SK-N-MC (cell line): Measurements from ENCODE around the gene PKNOX2.

Experiments used
- DNase-seq: peaks from one replicate; pipeline ENCODE4 v3.0.0-alpha.2; 2011; ENCODE audit warnings: low read depth, low spot score
- H3K27ac ChIP-seq: fragments of 200-600 bp; sonication (generic); 2 replicates; pipeline ENCODE4 v1.5.1; 2016; ENCODE audit warnings: mixed run types
- H3K36me3 ChIP-seq: fragments of 200-600 bp; sonication (generic); 2 replicates; pipeline ENCODE4 v1.6.1; 2017; ENCODE audit warnings: antibody characterized with exemption, low read length, mixed read lengths; ENCODE audit not compliant: insufficient read depth
- H3K4me3 ChIP-seq: fragments of 200-600 bp; sonication (generic); 2 replicates; pipeline ENCODE4 v1.5.1; 2016
- H3K9ac ChIP-seq: fragments of 200-600 bp; sonication (generic); 2 replicates; pipeline ENCODE4 v1.8.0; 2017; ENCODE audit warnings: mixed run types, mixed read lengths; ENCODE audit not compliant: insufficient read length
- H3K9me3 ChIP-seq: fragments of 200-600 bp; sonication (generic); 2 replicates; pipeline ENCODE4 v1.6.1; 2017; ENCODE audit warnings: low read depth, mild to moderate bottlenecking, antibody characterized with exemption, low read length, moderate library complexity, mixed read lengths
- EZH2 ChIP-seq: fragments of 200-600 bp; sonication (generic); IDR thresholded peaks from one replicate; pipeline ENCODE4 v1.6.1; 2017; ENCODE audit warnings: antibody characterized with exemption
- FOXP2 ChIP-seq: optimal IDR thresholded peaks from 2 replicates; pipeline ENCODE3; 2011; ENCODE audit warnings: mild to moderate bottlenecking, moderate library complexity; ENCODE audit not compliant: insufficient read depth; ENCODE audit errors: extremely low read length, control extremely low read depth
- POLR2AphosphoS5 ChIP-seq: IDR thresholded peaks from 2 replicates; pipeline ENCODE4 v1.6.1; 2012; ENCODE audit warnings: mild to moderate bottlenecking, low read depth, low read length, borderline replicate concordance

Gene PKNOX2

DNA sequence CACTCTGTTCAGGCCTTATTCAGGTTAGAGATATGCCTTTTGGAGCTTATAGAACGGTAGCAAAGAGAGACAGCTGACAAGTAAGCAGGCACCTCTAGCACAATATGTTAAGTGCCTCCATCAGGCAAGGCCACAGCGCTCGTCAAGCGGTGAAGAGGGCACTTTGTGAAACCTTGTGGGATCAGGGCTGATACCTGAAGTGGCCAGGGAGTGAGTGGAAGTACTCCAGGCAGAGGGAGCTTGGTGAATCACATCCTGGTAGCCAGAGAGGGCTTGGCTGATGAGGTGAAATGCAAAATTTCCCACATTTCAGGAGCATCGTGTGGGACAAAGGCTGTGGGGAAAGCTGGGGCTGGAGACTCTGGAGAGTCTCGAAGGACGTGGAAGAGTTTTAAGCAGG is 87.4 kb downstream of the PKNOX2 start:
- TF ChIP-seq FOXP2: no peak
- no peak for TF ChIP-seq EZH2
- TF ChIP-seq POLR2AphosphoS5: no peak
- Histone ChIP-seq H3K27ac (no peak overlapping the region), H3K9me3 (no peaks in the 10 kb centered on the region), H3K9ac (no peak overlapping the region), H3K36me3 (no peaks in the 10 kb centered on the region), H3K4me3 (no peak overlapping the region)
- DNase-seq: no peak

DNA sequence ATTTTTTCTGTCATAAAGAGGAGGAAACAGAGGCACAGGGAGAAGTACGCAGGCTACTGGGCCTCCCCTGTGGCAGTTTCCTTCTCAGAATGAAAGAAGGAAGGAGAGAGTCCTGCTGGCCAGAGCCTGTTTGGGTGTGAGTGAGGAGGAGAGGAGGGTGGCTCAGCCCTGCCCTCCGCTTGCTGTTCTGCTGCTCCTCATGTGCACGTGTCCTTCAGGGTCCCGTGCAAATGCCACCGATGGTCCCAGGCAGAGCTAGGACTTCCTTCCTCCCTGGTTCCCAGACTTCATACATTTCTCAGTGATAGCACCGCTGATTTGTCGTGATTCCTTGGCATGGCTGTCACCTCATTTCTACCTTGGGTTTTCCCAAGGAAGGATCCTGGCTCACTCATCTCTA is 88.7 kb downstream of the PKNOX2 start:
- H3K9ac ChIP-seq: no peak overlapping the region
- no peak for TF ChIP-seq POLR2AphosphoS5
- TF ChIP-seq FOXP2: no peak
- no peak for TF ChIP-seq EZH2
- no peak overlapping the region for H3K27ac ChIP-seq
- H3K9me3 ChIP-seq: no peaks in the 10 kb centered on the region
- H3K4me3 ChIP-seq: no peak overlapping the region
- DNase-seq: no peak
- no peaks in the 10 kb centered on the region for H3K36me3 ChIP-seq

DNA sequence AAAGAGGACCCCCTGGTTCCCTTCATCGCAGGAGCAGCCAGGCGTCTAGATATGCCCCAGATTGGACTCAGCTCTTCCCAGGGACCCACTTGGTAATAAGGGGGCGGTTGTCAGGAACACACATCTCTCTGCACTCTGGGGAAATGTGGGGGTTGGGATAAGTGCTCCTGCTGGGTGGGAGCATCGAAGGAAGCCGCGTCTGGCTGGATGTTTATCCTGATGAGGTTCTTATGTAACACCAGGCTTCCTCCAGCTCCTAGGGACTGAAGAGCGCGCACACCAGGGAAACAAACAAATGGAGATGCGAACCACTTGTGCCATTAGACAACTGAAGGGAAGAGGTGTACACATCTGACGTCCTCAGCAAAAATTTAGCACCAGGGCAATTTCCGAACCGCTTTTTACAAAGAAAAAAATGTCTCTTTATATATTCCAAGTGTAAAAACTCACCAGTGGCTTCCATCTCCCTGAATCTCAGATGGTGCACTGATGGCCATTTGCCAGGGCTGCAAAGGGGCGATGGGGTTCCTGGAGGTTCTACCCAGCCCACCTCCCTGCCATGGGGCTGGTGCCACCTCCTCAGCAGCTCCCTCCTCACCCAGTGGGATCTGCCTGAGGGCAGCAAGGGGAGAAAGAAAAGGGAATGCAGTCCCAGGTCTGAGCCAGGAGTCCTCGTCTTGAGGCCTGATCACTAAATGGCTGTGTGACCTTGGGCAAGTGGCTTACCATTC is 89.4 kb downstream of the PKNOX2 start:
- Histone ChIP-seq H3K36me3 (no peaks in the 10 kb centered on the region), H3K9ac (no peak overlapping the region), H3K9me3 (no peaks in the 10 kb centered on the region), H3K27ac (no peak overlapping the region), H3K4me3 (no peak overlapping the region)
- no peak for DNase-seq
- no peak for TF ChIP-seq POLR2AphosphoS5
- TF ChIP-seq EZH2: no peak
- no peak for TF ChIP-seq FOXP2

DNA sequence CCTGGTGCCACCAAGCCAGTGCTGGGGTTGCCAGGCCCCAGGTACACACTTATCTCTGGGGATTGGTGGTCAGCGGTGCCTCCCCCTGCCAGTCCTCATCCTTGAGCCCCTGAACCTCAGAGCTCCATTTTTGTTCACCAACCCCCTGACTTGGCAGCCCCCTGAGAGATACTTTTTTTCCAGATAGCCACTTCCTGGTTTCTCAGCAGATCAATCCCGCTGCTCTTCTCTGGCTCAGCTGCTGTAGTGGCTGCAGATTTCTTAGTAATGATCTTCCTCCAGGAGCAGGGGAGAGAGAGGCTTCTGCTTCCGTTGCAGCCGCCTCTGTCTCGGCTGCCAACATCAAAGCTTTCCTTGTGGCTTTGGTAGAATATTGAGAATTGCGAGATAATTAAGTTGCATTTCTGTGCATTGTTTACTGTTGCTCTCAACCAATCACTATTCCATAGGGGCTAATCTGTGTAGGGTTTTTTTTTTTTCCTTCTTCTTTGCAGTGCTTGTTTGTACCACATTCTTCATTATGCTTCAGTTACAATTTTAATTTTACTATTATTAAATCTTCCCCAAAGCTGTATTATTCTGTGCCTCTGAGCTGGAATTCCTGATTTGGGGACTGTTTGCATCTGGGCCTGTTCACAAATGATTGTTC is 92.1 kb downstream of the PKNOX2 start:
- no peaks in the 10 kb centered on the region for H3K9me3 ChIP-seq
- H3K27ac ChIP-seq: no peak overlapping the region
- H3K4me3 ChIP-seq: no peak overlapping the region
- TF ChIP-seq EZH2: no peak
- no peak for TF ChIP-seq FOXP2
- no peak for TF ChIP-seq POLR2AphosphoS5
- H3K36me3 ChIP-seq: no peaks in the 10 kb centered on the region
- no peak overlapping the region for H3K9ac ChIP-seq
- DNase-seq: no peak

DNA sequence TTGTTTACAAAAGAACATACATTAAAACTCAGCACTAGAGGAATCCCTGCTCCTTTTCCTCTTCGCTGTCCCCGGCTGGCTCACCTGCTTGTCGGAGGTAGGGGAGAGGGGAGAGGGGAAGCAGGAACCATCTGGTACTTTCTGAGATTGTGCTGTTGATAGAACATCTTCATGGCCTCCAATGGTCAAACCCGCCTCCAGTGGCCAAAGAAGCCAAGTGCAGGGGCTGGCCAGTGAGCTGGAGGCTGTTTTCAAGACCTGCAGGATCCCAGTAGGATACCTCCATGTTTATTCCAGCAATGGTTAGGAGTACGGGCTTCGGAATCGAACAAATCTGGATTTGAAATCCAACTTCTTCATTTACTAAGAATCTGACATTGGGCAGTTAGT is 92.6 kb downstream of the PKNOX2 start:
- H3K36me3 ChIP-seq: no peaks in the 10 kb centered on the region
- H3K4me3 ChIP-seq: no peak overlapping the region
- no peaks in the 10 kb centered on the region for H3K9me3 ChIP-seq
- H3K9ac ChIP-seq: no peak overlapping the region
- no peak overlapping the region for H3K27ac ChIP-seq
- TF ChIP-seq FOXP2: no peak
- no peak for TF ChIP-seq EZH2
- no peak for TF ChIP-seq POLR2AphosphoS5
- DNase-seq: no peak

DNA sequence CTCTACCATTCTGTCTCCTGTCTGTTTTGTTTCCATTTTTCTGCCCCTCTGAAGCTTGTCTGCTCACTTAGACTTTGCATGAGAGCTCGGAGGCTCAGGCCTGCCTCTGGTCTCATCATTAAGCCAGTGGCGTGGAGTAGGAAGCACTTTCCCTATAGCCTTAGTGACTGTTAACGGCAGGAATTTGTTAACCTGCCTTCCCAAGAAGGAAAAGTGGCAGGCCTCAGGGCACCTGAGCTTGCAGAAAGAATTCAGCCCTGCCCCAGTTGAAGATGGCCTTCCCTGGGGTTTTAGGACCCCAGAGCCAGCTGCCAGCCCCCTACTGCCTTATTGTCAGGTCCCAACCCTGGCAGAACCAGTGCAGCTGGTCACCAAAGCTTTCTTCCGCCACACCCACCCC is 93.2 kb downstream of the PKNOX2 start:
- H3K9ac ChIP-seq: no peak overlapping the region
- no peak for DNase-seq
- TF ChIP-seq POLR2AphosphoS5: no peak
- peak overlapping the region; percentile 34 for H3K4me3 ChIP-seq
- H3K36me3 ChIP-seq: no peaks in the 10 kb centered on the region
- peak overlapping the region; percentile 85 for H3K27ac ChIP-seq
- H3K9me3 ChIP-seq: no peaks in the 10 kb centered on the region

DNA sequence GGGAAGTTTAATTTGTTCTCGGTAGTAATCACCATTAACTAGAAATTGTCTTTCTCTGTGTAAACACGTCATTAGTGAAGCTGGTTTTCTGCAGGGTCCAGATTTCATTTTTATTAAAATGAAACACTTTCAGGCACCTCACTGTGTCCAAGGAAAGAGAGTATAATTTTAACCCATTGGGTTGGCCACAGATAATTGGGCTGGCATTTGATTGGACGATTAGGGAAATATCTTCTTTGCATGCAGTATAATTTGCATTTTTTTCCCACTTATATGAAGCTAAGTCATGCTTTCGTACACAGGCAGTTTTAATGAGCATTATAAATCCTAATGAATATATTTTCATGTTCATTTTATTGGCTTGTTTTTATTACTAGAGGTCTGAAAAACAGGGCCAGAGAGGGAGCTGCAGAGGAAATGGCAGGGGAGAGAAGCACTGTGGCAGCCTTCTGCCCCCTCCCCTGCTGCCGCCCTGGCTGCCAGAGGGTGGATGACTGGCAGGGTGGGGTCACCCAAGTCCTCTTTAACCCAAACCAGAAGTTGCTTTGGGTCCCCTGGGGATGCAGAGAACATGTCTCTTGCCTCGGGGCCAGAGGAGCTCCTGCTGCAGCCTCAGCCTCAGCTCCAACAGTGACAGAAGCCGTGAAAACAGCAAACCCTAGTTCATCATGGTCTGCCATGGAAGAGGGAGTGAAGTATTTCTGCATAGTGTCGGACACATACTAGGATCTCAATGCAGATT is 93.9 kb downstream of the PKNOX2 start:
- no peaks in the 10 kb centered on the region for H3K36me3 ChIP-seq
- no peaks in the 10 kb centered on the region for H3K9me3 ChIP-seq
- H3K27ac ChIP-seq: peak overlapping the region; percentile 85
- TF ChIP-seq POLR2AphosphoS5: no peak
- TF ChIP-seq FOXP2: peak; percentile 64
- peak overlapping the region; percentile 5 for H3K9ac ChIP-seq
- peak; percentile 12 for DNase-seq
- H3K4me3 ChIP-seq: peak overlapping the region; percentile 34

DNA sequence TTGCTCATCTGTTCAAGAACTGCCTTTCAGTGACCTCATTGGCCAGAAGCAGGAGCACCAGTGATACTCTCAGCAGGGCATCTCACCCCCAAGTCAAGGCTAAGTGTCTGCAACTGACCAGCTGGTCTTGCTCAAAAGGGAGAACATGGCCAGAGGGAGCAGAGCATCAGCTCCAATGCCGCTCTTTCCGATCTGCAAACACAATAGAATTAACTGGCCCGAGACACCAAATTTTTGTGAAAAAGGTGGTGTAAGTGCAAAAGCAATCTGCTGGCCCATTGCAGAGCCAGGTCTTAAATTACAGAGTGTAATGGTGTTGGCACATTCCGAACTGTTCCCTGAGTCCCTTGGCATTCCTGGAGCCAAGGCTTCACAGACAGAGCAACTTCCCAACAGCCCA is 97.0 kb downstream of the PKNOX2 start:
- Histone ChIP-seq H3K36me3 (no peaks in the 10 kb centered on the region), H3K4me3 (no peak overlapping the region), H3K9ac (no peak overlapping the region), H3K27ac (no peak overlapping the region), H3K9me3 (no peaks in the 10 kb centered on the region)
- DNase-seq: no peak
- no peak for TF ChIP-seq EZH2
- TF ChIP-seq POLR2AphosphoS5: no peak
